GM19372 (cell line): ENCODE data around the gene ETS1.

Source experiments
- ATAC-seq: cut with Tn5 transposase; IDR thresholded peaks from one replicate; pipeline ENCODE4 v1.9.1; 2021; ENCODE audit warnings: mild to moderate bottlenecking, low read depth, moderate library complexity; ENCODE audit not compliant: unreplicated experiment

The ETS1 gene

DNA sequence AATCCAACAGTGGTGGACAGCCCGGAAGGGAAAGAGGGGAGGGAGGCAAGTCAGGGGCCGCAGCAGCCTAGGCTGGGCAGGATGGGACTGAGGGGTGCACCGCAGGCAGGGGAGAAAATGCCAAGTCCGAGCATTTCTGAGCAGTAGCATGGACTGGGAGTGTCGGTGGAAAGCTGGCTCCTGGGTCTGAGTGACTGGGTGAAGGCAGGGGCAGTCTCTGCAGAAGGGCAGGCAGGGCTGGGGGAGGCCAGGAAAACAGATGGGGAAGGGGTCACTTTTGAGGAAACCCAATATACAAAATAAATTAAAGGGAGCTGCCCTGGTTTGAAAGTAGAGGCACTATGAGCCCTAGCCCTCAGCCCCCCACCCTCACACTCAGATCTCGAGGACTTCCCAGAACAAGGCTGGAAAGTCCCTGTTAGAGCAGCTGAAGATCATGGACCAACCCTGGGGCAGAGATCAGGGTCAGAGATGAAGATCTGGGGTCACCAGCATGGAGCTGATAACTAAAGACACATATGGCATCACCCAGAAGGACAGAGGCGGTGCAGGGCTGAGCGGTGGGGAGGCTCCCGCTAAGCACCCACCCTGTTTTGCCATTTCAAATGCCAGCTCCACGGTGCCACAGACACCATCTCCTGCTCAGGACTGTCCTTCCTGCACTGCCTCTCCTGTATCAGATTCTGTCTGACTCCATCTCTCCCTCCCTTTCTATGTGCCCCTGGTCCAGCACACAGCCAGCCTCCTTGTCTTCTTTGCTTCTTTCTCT is 32.4 kb upstream of the ETS1 start:
- no peak for ATAC-seq

DNA sequence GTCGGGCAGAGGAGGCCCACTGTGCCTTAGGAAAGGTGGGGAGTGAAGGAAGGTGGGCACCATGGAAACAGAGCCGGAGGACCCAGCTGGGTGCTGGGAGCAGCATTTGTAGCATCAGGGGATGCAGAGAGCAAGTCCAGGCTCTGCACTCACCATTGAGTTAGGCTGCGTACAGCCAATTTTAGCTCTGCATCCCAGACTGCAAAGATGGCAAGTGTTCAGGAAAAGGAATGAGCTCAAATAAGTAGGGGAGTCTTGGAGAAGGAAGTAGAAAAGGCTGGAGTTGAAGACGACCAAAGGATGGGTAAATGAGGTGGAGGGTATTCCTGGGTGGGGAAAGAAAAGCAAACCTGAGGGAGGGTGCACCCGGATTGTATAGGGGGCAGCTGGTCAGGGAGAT is 31.6 kb upstream of the ETS1 start:
- ATAC-seq: no peak

DNA sequence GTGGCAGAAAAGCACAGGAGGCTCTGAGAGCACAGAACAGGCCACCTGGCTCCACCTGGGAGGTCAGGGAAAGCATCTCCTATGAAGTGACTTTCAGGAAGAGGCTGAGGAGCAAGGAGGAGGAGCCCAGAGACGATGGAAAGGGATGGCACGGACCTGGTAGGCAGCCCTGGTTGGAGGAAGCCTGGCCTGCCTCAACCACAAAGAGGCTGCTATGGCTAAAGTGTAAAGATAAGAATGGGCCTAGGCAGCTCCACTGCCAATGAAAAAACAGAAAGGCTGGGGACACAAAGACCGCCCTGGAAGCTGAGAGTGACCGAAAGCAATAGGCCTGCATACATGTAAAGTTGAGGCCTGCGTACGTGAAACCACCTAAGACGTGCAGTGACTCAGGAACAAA is 31.2 kb upstream of the ETS1 start:
- ATAC-seq: no peak

DNA sequence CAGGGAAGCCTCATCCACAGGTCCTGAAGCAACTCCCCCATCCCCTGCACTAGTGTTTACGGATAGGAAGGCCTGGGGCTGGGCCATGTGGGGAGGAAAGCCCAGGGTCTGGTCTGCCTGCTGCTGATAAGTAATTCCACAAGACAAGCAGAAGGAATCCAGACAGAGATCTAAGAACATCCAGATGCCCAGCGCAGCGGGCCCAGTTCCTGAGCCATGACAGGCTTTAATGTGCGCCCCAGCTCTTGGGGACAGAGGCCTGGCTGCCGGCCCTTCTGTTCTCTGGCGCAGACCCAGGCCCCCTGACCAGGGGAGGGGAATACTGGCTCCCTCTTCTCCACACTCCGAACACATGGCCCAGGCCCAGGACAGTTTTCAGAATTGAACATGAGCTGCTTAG is 28.8 kb upstream of the ETS1 start:
- ATAC-seq: no peak

DNA sequence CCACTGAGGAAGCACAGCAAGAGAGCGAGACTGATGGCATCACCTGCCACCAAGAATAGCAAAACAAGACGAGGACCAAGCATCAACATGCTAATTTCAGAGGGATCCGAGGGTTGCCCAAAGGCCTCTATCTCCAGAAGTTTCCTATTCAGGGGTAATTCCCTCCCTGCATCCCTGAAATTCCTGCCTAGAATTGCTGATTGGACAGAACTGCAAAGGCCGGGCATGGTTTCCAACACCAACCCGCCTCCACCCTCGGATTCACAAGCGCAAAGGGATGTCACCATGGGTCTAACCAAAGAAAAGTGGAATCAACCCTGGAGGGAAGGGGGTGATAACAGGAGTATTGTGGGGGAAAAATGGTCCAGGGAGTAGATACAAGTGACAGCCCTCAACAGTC is 28.3 kb upstream of the ETS1 start:
- no peak for ATAC-seq

DNA sequence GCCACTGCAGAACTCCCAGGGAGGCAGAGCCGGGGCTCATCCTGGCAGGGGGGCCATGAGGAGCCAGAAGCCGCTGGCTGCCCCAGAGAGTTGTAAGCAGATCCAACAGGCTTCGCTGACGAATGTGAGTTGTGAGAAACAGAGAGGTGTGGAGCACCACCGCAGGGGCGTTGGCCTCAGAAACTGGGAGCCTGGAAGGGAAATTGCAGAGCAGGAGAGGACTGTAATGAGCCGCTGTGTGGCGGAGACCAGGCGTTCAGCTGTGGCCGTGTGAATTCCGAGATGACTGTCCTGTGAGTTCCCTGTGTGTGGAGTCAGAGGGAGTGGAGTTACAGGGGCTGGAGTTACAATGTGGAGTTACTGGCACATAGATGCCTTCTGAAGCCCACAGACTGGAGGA is 27.7 kb upstream of the ETS1 start:
- no peak for ATAC-seq

DNA sequence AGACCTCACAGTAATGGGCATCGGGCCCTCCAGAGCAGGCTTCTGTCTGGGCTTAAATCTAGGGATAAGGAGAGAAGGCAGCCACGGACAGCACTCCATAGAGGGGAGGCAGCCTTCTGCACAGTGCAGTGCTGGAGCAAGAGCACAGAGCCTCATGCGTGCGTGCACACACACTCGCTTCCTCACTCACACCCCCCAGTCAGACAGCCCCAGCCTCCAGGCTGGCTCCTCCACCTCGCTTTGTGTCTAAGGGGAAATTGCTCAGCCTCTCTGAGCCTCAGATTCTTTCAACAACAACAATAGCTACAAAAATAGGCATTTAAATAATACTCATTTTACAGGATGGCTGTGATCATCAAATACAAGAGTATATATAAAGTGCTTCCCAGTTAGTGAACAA is 26.7 kb upstream of the ETS1 start:
- ATAC-seq: no peak

DNA sequence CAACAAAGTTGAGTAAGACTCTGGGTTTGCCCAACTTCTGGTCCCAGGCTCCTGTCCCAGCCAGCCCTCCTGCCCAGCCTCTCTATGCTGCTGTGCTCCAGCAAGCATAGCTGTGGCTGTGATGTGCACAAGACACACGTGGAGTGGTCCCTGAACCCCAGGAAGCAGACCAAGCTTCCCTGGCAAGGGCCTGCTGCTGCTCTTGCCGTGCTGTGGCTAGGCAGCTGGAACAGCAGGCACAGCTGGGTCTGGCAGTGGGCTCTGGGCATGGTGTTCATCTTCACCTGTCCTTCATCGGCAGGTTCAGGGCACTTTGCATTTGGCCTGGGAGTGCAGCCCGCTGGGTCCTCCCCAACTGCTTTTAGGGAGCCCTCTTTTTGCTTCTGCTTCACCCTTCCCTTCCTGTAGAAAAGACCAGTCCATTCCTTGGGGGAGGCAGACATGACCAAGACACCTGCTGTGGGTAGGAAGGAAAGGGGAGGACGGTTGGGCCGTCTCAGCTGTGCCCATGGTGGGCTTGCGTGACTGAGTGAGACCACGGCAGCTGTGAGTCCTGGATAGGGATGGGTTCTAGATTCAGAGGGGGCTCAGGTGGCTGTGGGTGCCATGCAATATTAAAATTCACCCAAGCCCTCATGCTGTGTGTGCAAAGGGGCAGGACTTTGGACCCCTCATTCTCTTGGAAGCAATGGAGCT is 26.1 kb upstream of the ETS1 start:
- no peak for ATAC-seq

DNA sequence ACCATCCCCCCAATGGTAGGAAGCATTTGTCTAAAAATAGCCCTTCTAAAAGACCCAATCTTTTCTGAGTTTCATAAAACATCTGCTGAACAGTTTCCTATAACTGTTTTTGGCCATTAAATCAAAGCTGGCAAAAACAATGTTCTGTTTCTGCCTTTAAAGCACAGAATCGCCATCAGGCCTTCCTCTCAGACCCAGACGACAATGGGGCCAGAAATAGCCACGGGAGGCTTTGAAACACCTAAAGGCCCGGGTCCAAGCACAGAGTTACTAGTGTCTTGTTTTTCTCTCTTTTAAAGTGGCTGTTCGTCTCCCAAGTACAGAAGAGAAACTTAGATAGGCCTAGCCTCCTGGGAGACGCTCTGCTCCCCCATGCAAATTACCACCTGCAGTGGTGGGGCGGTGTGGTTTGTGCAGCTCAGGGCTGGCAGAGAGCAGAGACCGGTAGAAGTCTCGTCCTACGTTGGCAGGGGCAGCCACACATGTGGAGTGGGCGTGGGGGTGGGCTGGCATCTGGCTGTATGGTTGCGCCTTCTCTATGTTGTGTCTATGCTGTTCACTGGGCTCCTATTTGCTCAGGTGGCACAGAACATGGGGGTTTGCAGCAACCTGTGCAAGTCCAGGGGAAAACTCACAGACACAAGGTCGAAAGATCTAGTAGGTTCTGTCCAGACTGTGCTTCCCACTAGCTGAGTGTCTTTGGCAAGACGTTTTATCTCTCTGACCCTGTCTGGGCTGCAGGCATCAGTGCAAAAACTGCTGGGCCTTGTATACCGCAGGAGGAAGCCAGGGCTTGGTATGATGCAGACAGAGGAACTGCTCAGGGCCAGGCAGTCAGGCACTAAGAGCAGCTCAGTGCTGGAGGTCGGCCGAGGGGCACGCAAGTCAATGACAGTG is 23.6 kb upstream of the ETS1 start:
- ATAC-seq: peak; percentile 90

DNA sequence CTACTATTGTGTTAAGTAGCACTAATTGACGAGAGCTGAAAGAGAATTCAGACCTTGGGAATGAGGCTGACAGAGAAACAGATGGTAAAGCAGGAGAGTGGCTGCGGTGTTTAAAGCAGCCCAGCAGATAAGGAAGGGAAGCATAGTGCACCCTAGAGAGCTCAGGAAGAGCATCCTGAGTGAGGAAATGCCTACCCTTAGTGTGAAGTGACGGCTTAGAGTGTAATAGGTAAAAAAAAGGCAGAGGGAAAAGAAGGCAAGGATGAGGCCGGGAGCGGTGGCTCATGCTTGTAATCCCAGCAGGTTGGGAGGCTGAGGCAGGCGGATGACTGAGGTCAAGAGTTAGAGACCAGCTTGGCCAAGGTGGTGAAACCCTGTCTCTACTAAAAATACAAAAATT is 22.4 kb upstream of the ETS1 start:
- no peak for ATAC-seq

DNA sequence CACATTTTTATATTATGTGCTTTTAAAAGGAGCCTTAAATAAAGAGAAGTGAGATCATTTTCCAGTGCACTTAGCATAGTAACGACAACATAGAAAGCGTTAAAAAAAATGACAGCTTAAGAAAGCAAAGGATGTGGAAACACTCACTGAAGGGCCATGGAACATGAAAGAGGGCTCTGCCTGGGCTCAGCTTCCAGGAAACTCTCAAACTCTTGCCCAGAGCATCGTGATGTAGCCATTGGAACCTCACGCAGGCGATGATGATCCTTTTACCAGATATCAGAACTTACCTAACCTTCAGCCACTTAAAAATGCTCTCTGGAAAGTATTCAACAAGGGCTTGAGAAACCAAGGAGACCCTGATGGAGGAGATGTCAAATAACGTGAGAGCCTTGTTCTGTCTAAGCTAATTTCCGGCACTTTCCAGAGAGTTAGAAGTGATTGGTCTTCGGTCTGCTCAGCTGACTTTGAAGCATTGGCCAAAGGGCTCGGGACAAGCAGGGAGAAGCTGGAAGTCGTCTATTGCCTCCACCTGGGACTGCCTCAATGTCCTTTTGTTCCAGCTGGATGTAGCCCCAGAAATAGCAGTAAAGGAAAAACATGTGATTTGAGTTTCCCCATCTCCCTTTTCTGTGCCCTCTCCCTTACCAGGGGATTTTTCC is 21.5 kb upstream of the ETS1 start:
- ATAC-seq: no peak

DNA sequence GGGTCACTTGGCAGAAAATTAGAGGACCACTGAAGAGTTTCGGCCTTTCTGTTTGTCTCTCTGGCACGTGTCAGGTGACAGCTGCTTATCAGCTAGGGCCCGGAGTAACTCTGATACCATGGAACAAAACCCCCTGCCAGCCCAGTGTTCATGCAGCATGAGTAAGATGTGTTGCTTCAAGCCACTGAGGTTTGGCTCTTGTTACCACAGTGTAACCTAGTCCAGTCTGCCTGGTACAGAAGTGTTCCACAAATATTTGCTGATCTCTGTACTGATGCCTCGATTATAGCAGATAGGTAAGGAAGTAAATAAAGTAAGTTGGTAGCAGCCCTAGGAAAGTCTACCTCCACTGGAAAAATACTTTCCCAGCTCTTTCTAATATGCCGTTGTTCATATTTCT is 20.5 kb upstream of the ETS1 start:
- ATAC-seq: no peak

DNA sequence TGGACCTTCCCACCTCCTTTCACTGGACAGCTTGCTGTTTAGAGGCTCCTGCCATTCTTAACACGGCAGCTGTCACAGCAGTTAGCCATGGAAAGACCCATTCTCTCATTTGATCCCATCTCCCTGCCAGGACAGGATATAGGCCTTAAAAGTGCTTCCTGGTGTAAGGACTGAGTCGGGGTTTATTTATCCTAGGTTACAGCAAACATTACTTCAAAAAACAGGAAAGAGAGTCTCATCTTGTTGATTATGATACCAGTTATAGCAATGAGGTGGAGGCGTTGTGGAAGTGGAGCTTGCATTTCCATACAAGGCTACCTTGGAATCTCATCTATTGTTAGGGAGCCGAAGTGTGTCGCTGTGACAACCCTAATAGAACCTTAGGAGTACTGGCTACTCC is 17.4 kb upstream of the ETS1 start:
- ATAC-seq: no peak

DNA sequence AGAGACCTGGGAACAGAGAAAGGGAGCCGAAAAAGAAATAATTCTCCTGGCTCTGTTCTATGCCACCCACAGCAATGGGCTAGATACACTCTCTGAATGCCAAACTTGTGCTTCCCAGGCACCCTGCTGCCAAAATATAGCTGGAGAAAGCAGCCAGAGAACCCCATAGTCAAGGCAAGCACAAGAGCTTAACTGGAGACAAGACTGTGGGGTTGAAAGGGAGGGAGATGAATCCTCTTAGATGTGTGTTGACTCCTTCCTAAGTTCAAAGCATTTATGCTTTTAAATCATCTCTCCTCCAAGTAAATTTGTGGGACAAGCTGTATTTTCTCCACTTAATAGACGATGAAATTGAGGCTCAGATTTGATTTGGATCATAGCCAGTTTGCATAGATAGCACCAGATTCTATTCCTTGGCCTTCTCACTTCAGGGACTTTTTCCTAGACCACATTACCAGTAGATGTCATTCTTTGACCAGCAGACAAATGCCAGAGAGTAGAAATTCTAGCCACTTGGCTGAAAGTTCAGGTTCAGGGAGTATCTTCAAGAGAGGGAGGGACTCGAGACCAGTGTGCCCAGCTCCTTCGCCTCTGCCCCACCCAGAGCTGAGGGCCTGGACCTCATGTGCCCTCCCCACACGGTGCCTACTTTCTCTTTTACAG is 16.5 kb upstream of the ETS1 start:
- no peak for ATAC-seq

DNA sequence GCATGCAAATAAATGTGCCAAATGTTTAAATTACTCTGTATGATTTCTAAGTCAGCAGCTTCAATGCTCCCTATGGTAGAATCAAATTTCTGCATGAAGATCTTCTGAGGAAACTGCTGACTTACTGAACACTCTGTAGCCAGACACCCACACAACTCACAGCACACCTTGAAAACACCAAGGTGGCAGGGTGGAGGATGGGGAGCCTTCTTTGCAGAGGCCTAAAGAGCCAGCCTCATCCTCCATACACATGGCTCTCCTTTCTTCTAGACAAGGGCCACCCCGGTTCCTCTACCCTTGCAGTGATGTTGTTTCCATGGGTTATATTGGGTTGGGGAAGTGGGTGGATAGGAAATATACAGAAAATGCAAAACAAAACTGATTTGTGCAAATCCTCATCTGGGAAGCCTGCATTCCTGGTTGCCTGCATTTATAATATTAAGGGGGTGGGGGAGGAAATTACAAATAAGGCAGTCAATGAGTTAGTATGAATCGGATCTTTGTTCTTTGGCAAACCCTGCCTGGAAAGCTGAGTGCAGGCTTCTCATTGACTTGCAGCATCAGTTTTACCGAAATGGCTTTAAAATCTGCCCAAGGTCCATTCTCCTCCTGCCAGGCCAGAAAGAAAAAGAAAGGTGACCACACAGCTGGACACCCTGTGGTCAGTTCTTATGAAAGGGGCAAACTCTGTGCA is 15.8 kb upstream of the ETS1 start:
- no peak for ATAC-seq

DNA sequence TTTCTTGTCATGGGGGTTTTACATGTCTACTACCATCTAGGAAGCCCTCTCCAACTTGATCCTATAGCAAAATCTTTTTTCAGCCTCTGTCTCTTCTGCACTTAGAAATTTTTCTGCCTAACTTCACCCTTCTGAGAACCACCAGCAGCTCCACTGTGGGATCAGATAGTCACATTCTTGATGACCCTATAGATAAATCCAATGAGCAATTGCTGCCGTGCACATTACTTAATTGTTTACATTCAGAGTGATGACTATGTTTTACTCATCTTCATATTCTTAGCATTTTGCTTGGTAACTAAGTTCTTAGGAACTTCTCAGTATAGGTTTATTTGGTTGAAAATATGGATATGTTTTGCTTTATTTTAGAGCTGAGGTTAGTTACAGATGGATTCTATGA is 12.4 kb upstream of the ETS1 start:
- no peak for ATAC-seq

DNA sequence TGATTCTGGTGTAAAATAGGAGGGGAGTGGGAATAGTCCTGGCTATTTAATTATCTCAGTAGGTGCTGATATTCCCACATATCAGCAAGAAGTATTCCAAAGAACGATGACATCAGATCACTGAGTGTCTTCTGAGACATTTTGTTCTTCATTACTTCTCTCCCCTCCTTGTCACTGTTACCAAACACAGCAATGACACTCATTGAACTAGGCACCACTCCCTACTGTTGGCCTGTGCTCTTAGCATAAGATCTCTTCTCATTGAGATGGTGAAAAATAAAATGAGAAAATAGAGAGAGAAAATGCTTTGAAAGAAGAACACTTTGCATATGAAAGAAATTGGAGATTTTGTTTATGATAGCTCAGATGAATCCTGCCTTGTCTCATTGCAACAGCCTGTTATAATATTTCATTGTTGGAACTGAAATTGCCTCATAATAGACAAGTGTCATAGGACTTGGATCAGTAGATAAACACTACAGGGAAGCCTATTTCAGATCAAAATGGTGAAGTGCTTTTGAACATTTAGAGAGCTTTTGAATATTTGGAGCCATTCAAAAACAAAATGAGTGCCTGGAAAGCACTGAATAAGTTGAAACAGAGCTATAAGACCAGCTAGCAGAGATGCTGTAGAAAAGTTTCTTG is 11.3 kb upstream of the ETS1 start:
- no peak for ATAC-seq

DNA sequence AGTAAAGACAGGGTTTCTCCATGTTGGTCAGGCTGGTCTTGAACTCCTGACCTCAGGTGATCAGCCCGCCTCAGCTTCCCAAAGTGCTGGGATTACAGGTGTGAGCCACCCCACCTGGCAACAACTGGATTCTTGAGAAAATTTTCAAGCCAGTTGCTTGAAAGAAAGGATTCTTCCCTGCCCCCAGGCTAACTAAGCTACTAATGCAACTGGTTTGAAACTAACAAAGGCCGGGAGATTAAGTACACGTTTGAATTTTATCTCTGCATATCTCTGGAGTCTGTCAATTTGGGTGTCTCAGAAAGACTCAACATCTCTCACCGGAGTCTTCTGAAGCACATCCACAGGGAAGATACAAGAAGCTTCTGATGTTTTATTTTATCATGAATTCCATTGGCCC is 10.7 kb upstream of the ETS1 start:
- no peak for ATAC-seq

DNA sequence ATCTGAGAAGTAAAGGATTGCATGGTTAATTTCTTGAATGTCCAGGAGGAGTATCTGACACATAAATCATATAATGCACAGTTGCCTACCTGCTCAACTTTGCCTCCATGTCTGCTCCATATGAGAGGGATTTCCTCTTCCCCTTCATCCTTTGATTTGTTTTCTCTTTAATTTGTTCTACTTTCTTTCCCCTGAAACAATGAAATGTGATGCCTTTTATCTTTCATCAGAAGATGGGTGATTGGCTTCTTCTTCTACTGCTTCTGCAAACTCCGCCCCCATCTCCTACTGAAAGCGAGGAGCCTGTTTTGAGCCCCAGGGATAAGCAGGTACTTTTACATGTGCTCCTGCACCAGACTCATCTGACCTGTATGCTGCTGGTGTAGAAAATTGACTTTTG is 9.9 kb upstream of the ETS1 start:
- ATAC-seq: no peak
